Fibroblast of skin of left biceps (primary cell): ENCODE results near the gene PHLDA1.
"Not testable (repeated sequence)": the region's sequence is repeated elsewhere in the genome, so short reads cannot be mapped to it uniquely, and the experiment has no call there.

ENCODE experiments used
- DNase-seq, 2 experiments: peaks; one replicate each; pipeline ENCODE4 v3.0.0-alpha.2; 2013; ENCODE audit warnings: low read depth in 2 of 2

PHLDA1 gene

DNA sequence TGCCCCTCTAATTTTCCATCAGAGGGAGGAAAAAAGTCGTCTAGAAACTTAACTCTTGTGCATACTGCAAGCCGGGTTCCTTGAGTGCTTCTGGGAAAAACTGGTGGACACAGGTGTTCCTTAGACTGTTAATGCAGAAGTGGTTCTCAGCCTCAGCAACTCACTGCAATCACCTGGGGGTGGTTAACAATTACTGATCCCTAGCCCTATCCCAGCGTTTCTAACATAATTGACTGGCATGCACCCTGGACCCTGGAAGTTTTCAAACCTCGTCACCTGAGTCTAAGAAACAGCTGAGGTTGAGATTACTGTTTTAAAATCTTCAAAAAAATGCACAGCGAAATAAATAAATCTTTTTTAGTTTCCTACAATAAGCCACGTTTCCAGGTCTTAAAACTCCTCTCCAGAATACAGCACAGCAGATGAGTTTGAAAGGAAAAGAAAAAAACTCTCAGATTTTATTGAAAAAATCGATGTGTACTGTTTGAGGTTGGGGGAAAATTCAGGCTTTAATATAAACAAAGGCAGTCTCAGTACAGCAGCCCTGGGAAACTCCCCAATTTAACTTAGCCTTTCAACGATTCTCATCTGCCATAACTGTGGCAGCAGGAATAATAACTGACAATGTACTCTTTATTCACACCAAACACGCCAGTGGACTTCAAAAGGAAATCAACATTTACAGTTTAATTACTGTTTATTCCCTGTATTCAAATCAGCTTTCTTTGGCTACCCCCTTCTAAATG, 45.4 kb downstream of the PHLDA1 start:
- DNase-seq, result no peak

DNA sequence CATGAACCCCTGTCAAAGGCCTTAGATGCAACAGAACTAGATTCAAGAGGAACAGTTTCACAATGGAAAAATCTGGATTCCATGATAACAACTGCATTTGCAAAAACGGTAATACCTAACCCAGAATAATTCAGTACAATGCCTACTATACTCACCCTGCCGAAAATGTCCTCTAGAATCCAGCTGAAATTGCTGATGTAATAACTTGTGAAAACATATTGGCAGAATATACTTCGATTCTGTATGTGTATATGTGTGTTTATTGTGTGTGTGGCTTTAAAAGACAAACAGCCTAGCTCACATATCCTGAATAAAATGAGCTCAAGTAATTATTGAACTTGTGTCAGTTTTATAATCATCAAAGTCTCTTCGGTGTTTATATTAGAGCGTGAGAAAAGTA, 46.0 kb downstream of the PHLDA1 start:
- DNase-seq, result no peak

DNA sequence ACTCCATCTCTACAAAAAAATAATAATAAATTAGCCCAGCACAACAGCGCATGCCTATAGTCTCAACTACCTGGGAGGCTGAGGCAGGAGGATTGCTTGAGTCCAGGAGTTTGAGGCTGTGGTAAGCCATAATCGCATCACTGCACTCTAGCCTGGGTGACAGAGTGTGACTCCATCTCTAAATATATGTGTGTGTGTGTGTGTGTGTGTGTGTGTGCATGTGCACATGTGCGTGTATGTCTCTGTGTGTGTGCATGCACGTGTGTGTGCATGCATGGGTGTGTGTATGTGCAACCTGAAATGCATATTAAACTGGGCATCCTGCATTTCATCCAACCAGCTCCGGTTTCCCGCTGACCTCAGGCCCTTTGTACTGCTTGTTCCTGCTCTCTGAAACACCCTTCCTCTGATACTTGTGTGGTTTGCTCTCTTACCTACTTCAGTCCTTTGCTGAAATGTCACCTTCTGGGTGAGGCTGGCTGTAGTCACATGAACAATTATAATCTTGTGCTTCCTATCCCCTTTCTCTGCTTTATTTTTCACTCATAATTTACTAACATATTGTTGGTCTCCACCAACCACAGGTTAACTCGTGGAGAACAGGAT, 46.9 kb downstream of the PHLDA1 start:
- DNase-seq, result no peak

DNA sequence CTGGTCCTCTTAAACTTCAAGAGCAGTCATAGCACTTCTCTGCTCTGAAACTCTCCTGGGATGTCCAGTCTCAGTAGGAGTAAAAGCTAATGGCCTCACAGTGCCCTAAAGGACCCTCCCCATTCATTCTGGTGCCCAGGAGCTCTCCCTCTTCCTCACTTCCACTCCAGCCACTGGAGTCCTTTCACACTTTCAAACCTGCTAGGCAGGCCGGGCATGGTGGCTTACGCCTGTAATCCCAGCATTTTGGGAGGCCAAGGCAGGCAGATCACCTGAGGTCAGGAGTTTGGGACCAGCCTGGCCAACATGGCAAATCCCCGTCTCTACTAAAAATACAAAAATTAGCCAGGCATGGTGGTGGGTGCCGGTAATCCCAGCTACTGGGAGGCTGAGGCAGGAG, 47.7 kb downstream of the PHLDA1 start:
- not testable (repeated sequence) for DNase-seq

DNA sequence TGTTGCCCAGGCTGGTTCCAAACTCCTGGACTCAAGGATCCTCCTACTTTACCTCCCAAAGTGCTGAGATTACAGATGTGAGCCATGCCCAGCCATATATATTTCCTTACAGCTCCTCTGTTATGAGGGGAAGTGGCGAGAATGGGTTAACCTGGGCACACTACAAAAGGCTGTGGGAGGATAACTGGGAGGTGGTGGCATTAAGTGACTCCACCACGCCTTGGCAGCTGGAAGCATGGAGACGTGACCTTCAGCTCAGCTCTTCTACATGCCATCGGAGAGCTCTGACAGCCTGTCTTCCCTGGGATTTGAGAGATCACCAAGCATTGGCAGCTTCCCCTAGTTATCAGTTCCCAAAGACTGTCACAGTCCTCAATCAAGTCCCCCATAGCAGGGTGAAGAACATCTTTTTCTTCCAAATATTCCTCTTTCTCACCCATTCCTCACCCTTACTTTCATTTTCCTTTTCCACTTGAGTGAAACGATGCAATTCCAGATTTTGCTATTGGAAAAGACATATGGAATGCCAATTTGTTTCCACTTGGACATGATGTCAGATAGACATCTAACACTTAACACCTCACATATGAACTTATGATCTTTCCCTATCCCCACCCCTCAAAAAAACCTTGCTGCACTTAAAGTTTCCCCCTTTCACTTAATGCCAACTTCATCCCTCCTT, 48.5 kb downstream of the PHLDA1 start:
- DNase-seq, result no peak

DNA sequence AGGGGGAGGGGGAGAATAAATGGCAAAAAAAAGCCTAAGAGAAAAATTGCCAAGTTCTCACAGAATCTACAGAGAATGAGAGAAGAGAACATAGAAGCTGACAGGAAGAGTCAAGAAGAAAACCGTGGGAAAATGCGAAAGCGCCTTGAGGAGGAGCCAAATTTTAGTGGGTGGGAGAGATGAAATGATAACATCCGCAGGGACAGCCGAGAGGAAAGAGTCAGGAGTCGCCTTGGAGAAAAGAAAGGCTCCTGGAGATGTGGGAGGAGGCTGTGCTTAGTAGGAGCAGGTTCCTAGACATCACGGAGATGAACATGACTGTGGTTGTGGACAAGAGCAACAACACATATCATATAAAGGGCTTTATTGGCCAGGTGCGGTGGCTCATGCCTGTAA, 49.4 kb downstream of the PHLDA1 start:
- DNase-seq, result no peak

DNA sequence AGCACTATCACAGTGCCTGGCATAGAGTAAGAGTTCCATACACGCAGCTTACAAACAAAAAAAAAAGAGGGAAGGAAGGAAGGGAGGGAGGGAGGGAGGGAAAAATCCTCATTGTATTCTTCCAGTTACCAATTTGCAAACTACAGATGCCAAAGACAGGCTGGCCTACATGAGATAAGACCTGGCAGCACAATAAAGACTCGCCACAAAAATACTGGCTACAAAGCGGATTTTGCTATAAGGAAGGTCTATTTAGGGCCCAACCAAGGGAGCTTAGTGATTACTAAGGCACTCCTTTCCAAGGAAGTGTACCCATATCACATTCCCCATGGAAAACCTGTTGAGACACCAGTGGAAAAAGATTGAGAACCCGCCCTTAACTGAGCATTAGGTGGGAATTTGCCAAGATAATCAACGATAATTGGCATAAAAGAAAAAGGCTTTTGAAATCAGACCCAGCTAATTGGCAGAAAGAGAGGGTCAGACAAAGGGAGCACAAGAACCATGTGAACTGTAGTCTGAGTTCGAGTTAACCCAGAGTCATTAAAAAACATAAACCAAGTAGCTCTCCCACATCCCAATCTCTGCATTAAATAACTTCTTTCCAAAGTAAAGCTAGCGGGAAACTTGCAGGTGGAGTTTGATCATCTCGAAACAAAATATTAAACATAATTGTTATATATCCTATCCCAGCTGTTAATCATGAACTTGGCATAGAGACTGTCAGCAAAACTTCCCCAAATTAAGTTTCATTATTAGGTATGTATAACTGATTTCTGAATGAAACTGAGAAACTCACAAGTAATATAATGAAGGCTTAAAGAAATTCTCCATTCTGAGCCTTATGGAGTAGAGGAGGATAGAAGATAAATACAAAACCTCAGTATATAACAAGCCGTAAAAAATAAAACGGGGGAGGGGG, 50.1 kb downstream of the PHLDA1 start:
- no peak for DNase-seq

DNA sequence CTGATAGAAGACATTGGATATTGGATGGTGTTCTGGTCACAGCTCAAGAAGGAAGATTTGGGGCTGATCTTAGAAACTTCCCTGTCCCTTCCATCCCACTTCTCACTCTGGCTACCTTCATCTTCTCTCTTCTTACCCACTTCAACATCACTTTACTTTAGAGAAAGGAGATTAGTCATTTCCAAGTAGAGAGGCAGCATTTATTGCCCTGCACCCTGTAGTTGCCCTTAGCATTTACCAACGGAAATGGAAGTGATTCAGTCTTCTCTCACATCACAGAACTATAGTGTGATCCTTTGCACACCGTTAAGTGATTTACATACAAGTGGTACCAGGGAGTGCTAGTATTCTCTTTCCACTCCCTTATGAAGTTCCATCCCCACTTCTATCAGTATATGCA, 52.4 kb downstream of the PHLDA1 start:
- DNase-seq, result no peak

DNA sequence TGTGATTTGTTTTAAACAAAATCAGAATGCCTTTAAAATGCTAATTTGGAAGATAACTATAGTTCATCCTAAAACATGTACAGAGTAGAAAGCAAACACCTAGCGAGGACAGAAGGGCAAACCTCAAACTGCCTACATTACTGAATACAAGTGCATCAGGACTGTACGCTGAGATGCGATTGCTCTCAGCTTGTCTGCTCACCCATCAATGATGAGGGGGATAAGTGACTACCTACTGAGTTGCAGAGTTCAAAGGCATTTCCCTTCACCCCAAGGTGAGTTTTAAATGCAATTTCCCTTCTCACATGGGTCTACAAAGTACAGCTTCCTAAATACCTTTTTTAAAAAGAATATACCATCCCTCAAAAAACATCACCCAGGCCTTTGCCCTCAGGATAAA, 52.9 kb downstream of the PHLDA1 start:
- no peak for DNase-seq

DNA sequence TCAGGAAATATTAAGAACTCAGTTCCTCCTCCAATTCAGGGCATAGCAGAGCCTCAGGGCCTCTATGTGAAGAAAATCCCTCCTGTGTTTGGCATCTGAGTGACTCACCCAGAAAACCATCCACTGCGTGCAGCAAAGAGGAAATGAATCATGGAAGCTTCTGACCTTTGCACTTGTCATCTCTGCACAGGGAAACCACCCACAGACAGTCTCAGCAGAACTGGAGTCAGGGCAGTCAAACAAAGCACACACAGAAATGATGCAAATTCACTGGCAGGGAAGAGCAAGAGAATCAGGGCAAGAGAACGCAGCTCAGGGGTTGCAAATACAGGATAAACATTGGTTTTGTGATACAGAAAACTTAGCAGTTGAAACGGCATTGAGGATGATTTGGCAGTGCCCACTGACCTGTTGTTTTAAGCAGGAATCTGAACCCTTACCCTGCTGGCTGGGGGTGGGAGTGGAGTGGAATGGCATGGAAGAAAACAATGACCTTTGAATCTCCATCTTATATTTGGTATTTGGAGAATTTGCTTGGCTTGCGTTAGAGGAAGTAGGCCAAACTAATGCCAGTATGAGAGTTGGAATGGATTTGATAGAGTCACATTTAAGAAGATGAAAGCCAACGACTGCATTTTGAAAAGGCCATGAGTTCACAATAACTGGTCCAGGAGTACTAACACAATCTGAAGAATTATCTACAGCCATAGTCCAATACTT, 53.5 kb downstream of the PHLDA1 start:
- DNase-seq, result peak; percentile 98

DNA sequence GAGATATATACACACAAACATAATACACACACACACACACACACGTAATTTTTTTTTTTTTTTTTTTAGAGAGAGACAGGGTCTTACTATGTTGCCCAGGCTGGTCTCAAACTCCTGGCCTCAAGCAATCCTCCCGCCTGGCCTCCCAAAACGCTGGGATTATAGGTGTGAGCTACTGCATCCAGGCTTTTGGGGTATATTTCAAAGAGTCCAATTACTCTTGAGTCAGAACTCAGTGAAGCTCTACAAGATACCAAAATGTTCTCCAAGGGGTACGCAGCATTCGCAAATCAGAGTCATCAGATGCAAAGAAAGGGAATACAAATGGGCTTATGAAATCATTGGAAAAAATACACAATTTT, 54.0 kb downstream of the PHLDA1 start:
- DNase-seq, result no peak

DNA sequence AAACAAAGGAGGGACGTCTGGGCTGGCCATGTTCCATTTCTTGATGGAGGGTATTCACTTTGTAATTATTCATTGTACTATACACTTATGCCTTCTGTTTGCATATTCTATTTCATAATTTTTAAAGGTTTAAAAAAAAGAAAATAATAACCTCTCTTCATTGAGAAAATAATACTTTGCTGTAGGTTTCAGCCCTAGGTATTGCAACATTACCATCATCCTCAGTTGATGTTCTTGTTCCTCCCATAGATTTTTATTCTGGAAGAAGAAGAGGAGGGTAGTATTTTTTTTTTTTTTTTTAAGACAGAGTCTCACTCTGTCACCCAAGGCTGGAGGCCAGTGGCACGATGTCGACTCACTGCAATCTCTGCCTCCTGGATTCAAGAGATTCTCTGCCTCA, 54.7 kb downstream of the PHLDA1 start:
- DNase-seq, result no peak

DNA sequence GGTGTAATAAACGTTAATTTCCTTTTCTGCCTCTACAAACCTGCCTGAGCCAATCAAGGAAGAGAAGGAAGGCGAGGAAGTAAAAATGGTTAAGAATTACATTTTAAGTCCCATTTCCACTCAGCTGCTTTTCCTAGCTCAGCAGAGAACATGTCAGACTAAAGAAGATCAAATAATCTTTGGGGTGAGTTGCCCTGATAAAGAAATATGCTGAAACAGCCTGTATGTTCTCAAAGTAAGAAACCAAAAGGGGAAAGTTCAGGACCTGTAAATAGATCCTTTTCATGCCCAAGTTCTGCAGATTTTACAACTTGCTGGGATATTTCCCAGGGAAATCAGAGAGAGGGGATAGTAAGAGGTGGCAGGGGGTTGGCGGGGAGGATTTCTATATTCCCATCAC, 55.5 kb downstream of the PHLDA1 start:
- DNase-seq, result no peak

DNA sequence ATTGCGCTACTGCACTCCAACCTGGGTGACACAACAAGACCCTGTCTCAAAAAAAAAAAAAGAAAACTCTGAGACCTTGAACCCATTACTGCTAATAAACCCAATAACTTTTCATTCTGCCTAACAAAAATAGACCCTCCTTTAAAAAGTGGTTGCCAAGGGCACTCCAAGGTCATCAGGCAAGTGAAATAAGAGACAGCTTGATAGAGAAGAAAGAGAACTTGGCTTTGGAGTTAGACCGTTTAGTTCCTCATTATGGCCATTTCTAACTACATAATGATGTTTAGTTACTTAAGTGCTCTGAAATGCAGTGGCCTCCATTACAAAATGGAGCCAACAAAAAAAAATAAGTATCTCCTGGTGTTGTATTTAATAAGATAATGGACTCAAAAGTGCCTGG, 55.9 kb downstream of the PHLDA1 start:
- DNase-seq, result no peak
